H1 (cell line): ENCODE measurements around the gene MAFG. TPM values are rescaled to one million over a fixed set of nuclear protein-coding genes. Genes with fewer than 3 reads are reported as not detected.

ENCODE experiments used
- CTCF ChIA-PET: fragments of 300-600 bp; sonication (Branson Sonifier 250); formaldehyde crosslinking; loops from one replicate; lab custom pipeline; 2021; ENCODE audit not compliant: partially characterized antibody; lab: Charles Lee
- POLR2A ChIA-PET: fragments of 300-600 bp; sonication (Branson Sonifier 250); formaldehyde crosslinking; loops from one replicate; lab custom pipeline; 2021; ENCODE audit warnings: inconsistent platforms; ENCODE audit not compliant: partially characterized antibody; lab: Charles Lee
- DNase-seq, 2 experiments: peaks; one replicate each; pipeline versions ENCODE4 v3.0.0 to v3.0.0-alpha.2; 2010 to 2022; ENCODE audit warnings: low spot score in 2 of 2, low read depth in 1 of 2, mixed read lengths in 1 of 2
- FAIRE-seq: peaks from 2 replicates; lab custom pipeline; 2011; peaks lifted over from hg19 to GRCh38; lab: Jason Lieb, UNC
- H2AFZ ChIP-seq: 2 replicates; pipeline ENCODE4 v1.8.1; 2012; ENCODE audit warnings: low read length, inconsistent platforms
- H2AK5ac ChIP-seq: 2 replicates; pipeline ENCODE4 v1.6.1; 2013; ENCODE audit warnings: low read depth, low read length
- H2BK120ac ChIP-seq: replicated peaks from 2 replicates; pipeline ENCODE3; 2013; ENCODE audit warnings: low read depth, low read length, inconsistent platforms
- H2BK12ac ChIP-seq: 2 replicates; pipeline ENCODE4 v1.6.1; 2013; ENCODE audit warnings: low read depth, low read length
- H2BK15ac ChIP-seq: 2 replicates; pipeline ENCODE4 v1.6.1; 2013; ENCODE audit warnings: low read length
- H2BK20ac ChIP-seq: 2 replicates; pipeline ENCODE4 v1.6.1; 2013; ENCODE audit warnings: low read length
- H2BK5ac ChIP-seq: 2 replicates; pipeline ENCODE4 v1.6.1; 2013; ENCODE audit warnings: low read depth, low read length
- H3K14ac ChIP-seq: 2 replicates; pipeline ENCODE4 v1.6.1; 2013; ENCODE audit warnings: inconsistent platforms; ENCODE audit not compliant: insufficient read length
- H3K18ac ChIP-seq: 2 replicates; pipeline ENCODE4 v1.6.1; 2013; ENCODE audit warnings: low read length; ENCODE audit errors: extremely low read depth
- H3K23ac ChIP-seq: 2 replicates; pipeline ENCODE4 v1.6.1; 2013; ENCODE audit warnings: inconsistent platforms; ENCODE audit not compliant: insufficient read length
- H3K23me2 ChIP-seq: 2 replicates; pipeline ENCODE4 v1.6.1; 2013; ENCODE audit warnings: low read depth, low read length
- H3K27ac ChIP-seq: 2 replicates; pipeline ENCODE4 v1.6.1; 2011; ENCODE audit warnings: low read depth, low read length, inconsistent platforms
- H3K27me3 ChIP-seq, 4 experiments: replicated peaks in 1 of 4; 1 replicate in 1 of 4; 2 replicates in 3 of 4; pipeline versions ENCODE4 v1.6.1 to v1.8.1; 2011 to 2013; ENCODE audit warnings: low read length in 3 of 4, mild to moderate bottlenecking in 3 of 4, inconsistent platforms in 2 of 4, mixed read lengths in 2 of 4, moderate library complexity in 1 of 4; ENCODE audit not compliant: control insufficient read depth in 3 of 4, insufficient read depth in 3 of 4; ENCODE audit errors: extremely low read depth in 1 of 4
- H3K36me3 ChIP-seq, 4 experiments: 2 replicates each; pipeline versions ENCODE4 v1.6.1 to v1.8.1; 2011 to 2013; ENCODE audit warnings: mild to moderate bottlenecking in 4 of 4, low read length in 3 of 4, moderate library complexity in 2 of 4, control low read depth in 1 of 4, inconsistent platforms in 1 of 4; ENCODE audit not compliant: insufficient read depth in 4 of 4, control insufficient read depth in 2 of 4
- H3K4ac ChIP-seq: replicated peaks from 2 replicates; pipeline ENCODE3; 2013; ENCODE audit warnings: low read length, low read depth, mixed read lengths, inconsistent platforms; ENCODE audit not compliant: insufficient read length
- H3K4me1 ChIP-seq, 4 experiments: replicated peaks in 1 of 4; 1 replicate in 1 of 4; 2 replicates in 3 of 4; pipeline versions ENCODE4 v1.6.1 to v1.8.1; 2011 to 2013; ENCODE audit warnings: low read length in 3 of 4, inconsistent platforms in 2 of 4, mixed read lengths in 1 of 4; ENCODE audit not compliant: insufficient read depth in 4 of 4, control insufficient read depth in 3 of 4
- H3K4me2 ChIP-seq, 2 experiments: 2 replicates each; pipeline versions ENCODE4 v1.6.1 to v1.8.1; 2011 to 2013; ENCODE audit warnings: low read depth in 2 of 2, low read length in 2 of 2, control low read depth in 1 of 2, inconsistent platforms in 1 of 2, mild to moderate bottlenecking in 1 of 2; ENCODE audit not compliant: insufficient read depth in 1 of 2
- H3K4me3 ChIP-seq, 4 experiments: fragments of 200-600, 300-600 bp in 1 of 4; sonication (generic), shearing (Covaris generic), sonication (Bioruptor Twin) in 1 of 4; 2 replicates each; pipeline versions ENCODE4 v1.5.1 to v1.8.1; 2011 to 2016; ENCODE audit warnings: low read length in 4 of 4, low read depth in 3 of 4, control low read depth in 2 of 4, inconsistent platforms in 2 of 4, mild to moderate bottlenecking in 2 of 4, mixed read lengths in 1 of 4, moderate library complexity in 1 of 4; ENCODE audit not compliant: insufficient read depth in 2 of 4; ENCODE audit errors: extremely low read depth in 1 of 4
- H3K56ac ChIP-seq: replicated peaks from 2 replicates; pipeline ENCODE3; 2013; ENCODE audit warnings: low read depth, mild to moderate bottlenecking, mixed read lengths, low read length, inconsistent platforms; ENCODE audit not compliant: insufficient read length
- H3K79me1 ChIP-seq: 2 replicates; pipeline ENCODE4 v1.6.1; 2013; ENCODE audit warnings: low read depth, low read length, control low read depth
- H3K79me2 ChIP-seq, 2 experiments: 2 replicates each; pipeline versions ENCODE4 v1.6.1 to v1.8.1; 2012 to 2013; ENCODE audit warnings: low read length in 2 of 2, mild to moderate bottlenecking in 2 of 2, inconsistent platforms in 1 of 2; ENCODE audit not compliant: insufficient read depth in 2 of 2, control insufficient read depth in 1 of 2
- H3K9ac ChIP-seq, 4 experiments: replicated peaks in 1 of 4; 1 replicate in 1 of 4; 2 replicates in 3 of 4; pipeline versions ENCODE4 v1.6.1 to v1.8.1; 2011 to 2013; ENCODE audit warnings: low read depth in 3 of 4, low read length in 3 of 4, control low read depth in 2 of 4, mild to moderate bottlenecking in 2 of 4, moderate library complexity in 2 of 4, inconsistent platforms in 1 of 4; ENCODE audit errors: extremely low read depth in 1 of 4
- H3K9me3 ChIP-seq, 2 experiments: 2 replicates each; pipeline versions ENCODE4 v1.6.1 to v1.8.1; 2012 to 2013; ENCODE audit warnings: mild to moderate bottlenecking in 2 of 2, moderate library complexity in 2 of 2, control low read depth in 1 of 2, inconsistent platforms in 1 of 2, low read depth in 1 of 2, low read length in 1 of 2, mixed read lengths in 1 of 2; ENCODE audit not compliant: insufficient read depth in 2 of 2
- H4K20me1 ChIP-seq, 2 experiments: replicated peaks in 1 of 2; 2 replicates each; pipeline versions ENCODE3 to v1.8.1; 2011 to 2013; ENCODE audit warnings: inconsistent platforms in 2 of 2, low read length in 2 of 2, mild to moderate bottlenecking in 1 of 2; ENCODE audit not compliant: insufficient read depth in 2 of 2, control insufficient read depth in 1 of 2
- H4K5ac ChIP-seq: 2 replicates; pipeline ENCODE4 v1.6.1; 2013; ENCODE audit warnings: low read length, low read depth, mixed read lengths, inconsistent platforms; ENCODE audit not compliant: insufficient read length
- H4K8ac ChIP-seq: 2 replicates; pipeline ENCODE4 v1.8.0; 2013; ENCODE audit warnings: mild to moderate bottlenecking, moderate library complexity, low read length, inconsistent platforms; ENCODE audit not compliant: insufficient read depth; ENCODE audit errors: extremely low read depth
- H4K91ac ChIP-seq: replicated peaks from 2 replicates; pipeline ENCODE3; 2013; ENCODE audit warnings: low read length, mixed read lengths, inconsistent platforms; ENCODE audit not compliant: insufficient read length
- BACH1 ChIP-seq: IDR thresholded peaks from 2 replicates; pipeline ENCODE4 v1.6.1; 2012; ENCODE audit warnings: low read length, improper control_type of control experiment
- CEBPB ChIP-seq: IDR thresholded peaks from 2 replicates; pipeline ENCODE4 v1.6.1; 2012; ENCODE audit warnings: low read depth, low read length
- KDM5A ChIP-seq: fragments of 200-600 bp; IDR thresholded peaks from 2 replicates; pipeline ENCODE4 v1.7.1; 2012; ENCODE audit warnings: mild to moderate bottlenecking, low read length, inconsistent platforms, mixed read lengths
- NANOG ChIP-seq: IDR thresholded peaks from 2 replicates; pipeline ENCODE4 v1.6.1; 2011; ENCODE audit warnings: low read length, low read depth, mild to moderate bottlenecking, inconsistent platforms; ENCODE audit not compliant: insufficient read depth, poor library complexity, severe bottlenecking
- RBBP5 ChIP-seq: IDR thresholded peaks from 2 replicates; pipeline ENCODE4 v1.7.1; 2012; ENCODE audit warnings: low read depth, mild to moderate bottlenecking, inconsistent platforms, low read length, moderate library complexity, borderline replicate concordance
- WGBS, 2 experiments: shearing (Covaris generic) in 1 of 2; methylation state at CpG; one replicate each; pipeline versions ENCODE4 v1.1.6 to v1.1.7; 2013 to 2015; ENCODE audit warnings: low lambda C conversion rate in 2 of 2, mixed read lengths in 2 of 2, inconsistent platforms in 1 of 2, low coverage in 1 of 2, missing lambda C conversion rate in 1 of 2; ENCODE audit not compliant: insufficient replicate concordance in 2 of 2, insufficient coverage in 1 of 2, insufficient read length in 1 of 2; ENCODE audit errors: extremely low coverage in 1 of 2, missing lambda C conversion rate in 1 of 2; 5-methylcytosine and 5-hydroxymethylcytosine counted together
- polyA plus RNA-seq, 7 experiments: library from polyadenylated mRNA; depleted of rRNA in 3 of 7; stranded (reverse) in 5 of 7; unstranded in 2 of 7; fragments of >200 nt in 5 of 7; fragments of 200-250 nt in 2 of 7; gene quantifications; 1 replicate in 5 of 7; 2 replicates in 1 of 7; 4 replicates in 1 of 7; pipeline versions ENCODE4 v1.2.1 to v1.2.3, GENCODE V29; 2011 to 2013; ENCODE audit warnings: missing spikeins in 2 of 7, mixed read lengths in 2 of 7
- total RNA-seq: library from RNA; stranded (reverse); fragmentation: NEBNext Ultra II Directional; extraction: Animal tissue kit (Norgen Biotek cat#: 25700); gene quantifications from 2 replicates; pipeline ENCODE4 v1.2.1, GENCODE V29; 2021

MAFG gene
- total and polyA plus RNA-seq, 2 of the 8 experiments (the other 6 are each of a cell fraction or from before 2014, with no cell fraction given), result 25.5 to 26.9 TPM

- no peak overlapping the region for H2BK15ac ChIP-seq
- H2BK20ac ChIP-seq, result no peak overlapping the region
- no peak overlapping the region for H3K56ac ChIP-seq
- no peak overlapping the region for H4K91ac ChIP-seq
- H3K4me1 ChIP-seq, result peaks cover 0 to 8% (median 2%) of the 10 kb centered on the region in 4 experiments; a peak in 3 of 7 replicates
- no peak overlapping the region for H4K8ac ChIP-seq
- no peak overlapping the region for H3K18ac ChIP-seq
- H3K27ac ChIP-seq, result no peak overlapping the region
- CTCF ChIA-PET, result interaction anchor here (0.5 to 1.2 kb wide), 4 partner anchors 28 to 409 kb away, joined by 3 read pairs; no protein-coding TSS in a partner anchor
- no peak overlapping the region for H2AK5ac ChIP-seq
- 93% methylated on average over 19 of the region's 19 CpGs; no CpG with 5 or more reads in 1 of the 2 experiments for WGBS, 2 experiments
- peaks cover 3 to 29% (median 17%) of the 10 kb centered on the region in 4 experiments; a peak in 7 of 8 replicates for H3K36me3 ChIP-seq
- POLR2A ChIA-PET, result interaction anchor here (1.0 to 1.6 kb wide), 4 partner anchors 13 to 31 kb away, joined by 4 to 7 read pairs (median 5); no protein-coding TSS in a partner anchor
- H3K4me3 ChIP-seq, result no peak overlapping the region
- no peak overlapping the region for H3K9ac ChIP-seq
- no peak overlapping the region for H2BK120ac ChIP-seq
- H3K79me1 ChIP-seq, result peaks cover 3% of the 10 kb centered on the region; the same call in 1 of the 2 replicates
- no peak overlapping the region for H2AFZ ChIP-seq
- no peak for FAIRE-seq
- no peak overlapping the region for H3K4me2 ChIP-seq
- peaks cover 0 to 22% (median 14%) of the 10 kb centered on the region in 4 experiments; a peak in 5 of 7 replicates for H3K27me3 ChIP-seq
- H4K20me1 ChIP-seq, result peaks cover 2 to 14% of the 10 kb centered on the region in 2 experiments
- DNase-seq, result no peak
- no peak overlapping the region for H2BK5ac ChIP-seq
- H4K5ac ChIP-seq, result no peak overlapping the region
- no peak overlapping the region for H2BK12ac ChIP-seq
- peaks cover 6% of the 10 kb centered on the region; the same call in 1 of the 2 replicates for H3K23me2 ChIP-seq
- no peak overlapping the region for H3K23ac ChIP-seq
- no peak overlapping the region for H3K14ac ChIP-seq
- H3K9me3 ChIP-seq, result no peaks in the 10 kb centered on the region
- H3K4ac ChIP-seq, result no peak overlapping the region
- no peaks in the 10 kb centered on the region; a peak in 1 of 4 replicates for H3K79me2 ChIP-seq
- TF ChIP-seq BACH1 (no peak), KDM5A (no peak), CEBPB (no peak), RBBP5 (no peak), NANOG (no peak)
Observed at GRCh38 chr17:81898029-81898866, 29.3 kb downstream of the MAFG start.
